NCI-H2196 (cell line): Measurements from ENCODE around the gene CCDC57.

Experiments used
- DNase-seq: peaks from one replicate; lab custom pipeline; 2025; ENCODE audit not compliant: unreplicated experiment; lab: John Stamatoyannopoulos, UW

CCDC57 gene

GRCh38 chr17:82097184-82097918 is 115.3 kb downstream of the CCDC57 start:
- DNase-seq, result no peak

GRCh38 chr17:82096709-82097183 is 115.9 kb downstream of the CCDC57 start:
- DNase-seq, result no peak

GRCh38 chr17:82095777-82096708 is 116.6 kb downstream of the CCDC57 start:
- no peak for DNase-seq

GRCh38 chr17:82094931-82095776 is 117.5 kb downstream of the CCDC57 start:
- DNase-seq, result no peak

GRCh38 chr17:82092995-82093751 is 119.5 kb downstream of the CCDC57 start:
- no peak for DNase-seq

GRCh38 chr17:82092628-82092994 is 120.0 kb downstream of the CCDC57 start:
- DNase-seq, result no peak

GRCh38 chr17:82092094-82092586 is 120.5 kb downstream of the CCDC57 start:
- no peak for DNase-seq

GRCh38 chr17:82091264-82092066 is 121.2 kb downstream of the CCDC57 start:
- no peak for DNase-seq

GRCh38 chr17:82090549-82091263 is 121.9 kb downstream of the CCDC57 start:
- DNase-seq, result no peak

- DNase-seq, result no peak
These were observed 122.7 kb downstream of the CCDC57 start for GRCh38 chr17:82089723-82090548.

- DNase-seq, result no peak
These were observed 123.6 kb downstream of the CCDC57 start for GRCh38 chr17:82088838-82089722.

GRCh38 chr17:82087961-82088837 is 124.4 kb downstream of the CCDC57 start:
- DNase-seq, result no peak

GRCh38 chr17:82086941-82087906 is 125.4 kb downstream of the CCDC57 start:
- DNase-seq, result no peak

- no peak for DNase-seq
These were observed 126.5 kb downstream of the CCDC57 start for GRCh38 chr17:82085931-82086764.
